DOHH2 (cell line): ENCODE results near the gene NXNL2.

Experiments
- EZH2phosphoT487 ChIP-seq: fragments of 200-600 bp; sonication (generic); IDR thresholded peaks from 2 replicates; pipeline ENCODE4 v1.6.1; 2017; ENCODE audit warnings: borderline replicate concordance, mild to moderate bottlenecking, antibody characterized with exemption, low read length, moderate library complexity, mixed read lengths
- TF ChIP-seq, protein P1 (sequence below): fragments of 200-600 bp; sonication (generic); IDR thresholded peaks from one replicate; pipeline ENCODE4 v1.5.1; 2014; ENCODE audit warnings: antibody characterized with exemption, mild to moderate bottlenecking, low read depth, low read length; ENCODE audit not compliant: poor library complexity, severe bottlenecking

DNA sequence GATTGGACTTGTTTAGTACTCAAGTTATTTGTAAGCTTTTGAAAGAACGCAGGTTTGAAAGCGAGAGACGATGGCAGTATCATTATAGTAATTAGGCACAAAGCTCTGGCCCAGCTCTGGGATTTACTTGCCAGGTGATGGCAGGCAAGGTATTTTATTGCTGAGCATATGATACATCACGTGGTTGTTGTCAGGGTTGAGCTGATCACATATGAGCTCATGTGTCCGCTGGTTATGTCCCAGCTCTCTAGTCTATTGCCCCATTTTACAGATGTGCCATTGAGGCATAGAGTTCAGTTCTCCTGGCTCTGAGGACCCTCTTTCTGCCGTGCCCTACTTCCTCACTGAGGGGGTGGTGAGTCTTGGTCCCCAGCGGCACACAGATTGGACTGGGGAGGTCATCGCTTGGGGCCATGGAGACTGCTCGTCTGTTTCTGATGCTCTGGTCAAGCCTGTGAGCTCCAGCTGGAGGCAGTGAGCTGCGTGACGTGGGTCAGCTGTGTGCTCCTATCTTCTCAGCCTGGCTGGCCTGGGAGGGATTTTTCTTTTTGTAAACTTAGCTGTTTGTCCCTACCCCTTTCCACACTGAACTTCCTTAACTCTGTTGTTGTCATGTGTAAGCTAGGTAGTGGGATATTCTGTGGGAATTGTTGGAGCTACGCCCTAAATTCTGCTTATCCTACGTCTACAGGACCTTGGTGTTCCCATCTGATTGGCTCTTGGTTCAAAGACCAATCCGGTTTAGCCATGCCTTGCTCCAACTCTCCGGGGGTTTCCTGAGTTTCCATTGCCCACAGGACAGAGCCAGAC lies 2.2 kb downstream of the NXNL2 start:
- TF ChIP-seq, protein P1, sequence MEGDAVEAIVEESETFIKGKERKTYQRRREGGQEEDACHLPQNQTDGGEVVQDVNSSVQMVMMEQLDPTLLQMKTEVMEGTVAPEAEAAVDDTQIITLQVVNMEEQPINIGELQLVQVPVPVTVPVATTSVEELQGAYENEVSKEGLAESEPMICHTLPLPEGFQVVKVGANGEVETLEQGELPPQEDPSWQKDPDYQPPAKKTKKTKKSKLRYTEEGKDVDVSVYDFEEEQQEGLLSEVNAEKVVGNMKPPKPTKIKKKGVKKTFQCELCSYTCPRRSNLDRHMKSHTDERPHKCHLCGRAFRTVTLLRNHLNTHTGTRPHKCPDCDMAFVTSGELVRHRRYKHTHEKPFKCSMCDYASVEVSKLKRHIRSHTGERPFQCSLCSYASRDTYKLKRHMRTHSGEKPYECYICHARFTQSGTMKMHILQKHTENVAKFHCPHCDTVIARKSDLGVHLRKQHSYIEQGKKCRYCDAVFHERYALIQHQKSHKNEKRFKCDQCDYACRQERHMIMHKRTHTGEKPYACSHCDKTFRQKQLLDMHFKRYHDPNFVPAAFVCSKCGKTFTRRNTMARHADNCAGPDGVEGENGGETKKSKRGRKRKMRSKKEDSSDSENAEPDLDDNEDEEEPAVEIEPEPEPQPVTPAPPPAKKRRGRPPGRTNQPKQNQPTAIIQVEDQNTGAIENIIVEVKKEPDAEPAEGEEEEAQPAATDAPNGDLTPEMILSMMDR: no peak
- no peak for TF ChIP-seq EZH2phosphoT487
